Mesenchymal stem cell (in vitro differentiated cells and primary cell): ENCODE data around the gene PTPN9.
"Not testable (repeated sequence)": the region's sequence is repeated elsewhere in the genome, so short reads cannot be mapped to it uniquely, and the experiment has no call there.

ENCODE experiments used
- DNase-seq: peaks from one replicate; pipeline ENCODE4 v3.0.0-alpha.2; 2013
- H2AFZ ChIP-seq: one replicate; pipeline ENCODE4 v1.6.1; 2013; ENCODE audit warnings: low read depth, mild to moderate bottlenecking, control low read depth, inconsistent platforms, low read length, moderate library complexity
- H2AK5ac ChIP-seq: 2 replicates; pipeline ENCODE4 v1.6.1; 2013; ENCODE audit warnings: low read length, moderate library complexity, mild to moderate bottlenecking, inconsistent platforms; ENCODE audit not compliant: severe bottlenecking
- H2BK120ac ChIP-seq: one replicate; pipeline ENCODE4 v1.6.1; 2013; ENCODE audit warnings: low read depth, mild to moderate bottlenecking, inconsistent platforms, low read length, moderate library complexity
- H2BK12ac ChIP-seq, 2 experiments: one replicate each; pipeline ENCODE4 v1.6.1; 2013; ENCODE audit warnings: inconsistent platforms in 2 of 2, low read length in 2 of 2, mild to moderate bottlenecking in 2 of 2, moderate library complexity in 2 of 2, control low read depth in 1 of 2
- H2BK15ac ChIP-seq: one replicate; pipeline ENCODE4 v1.6.1; 2013; ENCODE audit warnings: mild to moderate bottlenecking, low read depth, inconsistent platforms; ENCODE audit not compliant: poor library complexity, severe bottlenecking
- H2BK5ac ChIP-seq: 2 replicates; pipeline ENCODE4 v1.6.1; 2013; ENCODE audit warnings: low read depth, mild to moderate bottlenecking, low read length, control low read depth, inconsistent platforms; ENCODE audit not compliant: poor library complexity, severe bottlenecking
- H3K14ac ChIP-seq, 2 experiments: one replicate each; pipeline ENCODE4 v1.6.1; 2013; ENCODE audit warnings: inconsistent platforms in 2 of 2, low read length in 2 of 2, control low read depth in 1 of 2, mild to moderate bottlenecking in 1 of 2, moderate library complexity in 1 of 2
- H3K18ac ChIP-seq, 2 experiments: one replicate each; pipeline ENCODE4 v1.6.1; 2013; ENCODE audit warnings: inconsistent platforms in 2 of 2, low read length in 2 of 2, control low read depth in 1 of 2, low read depth in 1 of 2, mild to moderate bottlenecking in 1 of 2
- H3K23ac ChIP-seq, 2 experiments: one replicate each; pipeline ENCODE4 v1.6.1; 2013; ENCODE audit warnings: inconsistent platforms in 2 of 2, low read length in 2 of 2, mild to moderate bottlenecking in 2 of 2, moderate library complexity in 2 of 2, control low read depth in 1 of 2
- H3K27ac ChIP-seq: 2 replicates; pipeline ENCODE4 v1.5.1; 2013; ENCODE audit warnings: mild to moderate bottlenecking, moderate library complexity, low read length, control low read depth, inconsistent platforms; ENCODE audit not compliant: poor library complexity, severe bottlenecking
- H3K27me3 ChIP-seq, 2 experiments: 2 replicates each; pipeline versions ENCODE4 v1.6.1 to v1.7.0; 2013; ENCODE audit warnings: low read length in 2 of 2, mild to moderate bottlenecking in 2 of 2, moderate library complexity in 2 of 2, control low read depth in 1 of 2, inconsistent platforms in 1 of 2; ENCODE audit not compliant: control insufficient read depth in 1 of 2, insufficient read depth in 1 of 2
- H3K36me3 ChIP-seq, 2 experiments: 2 replicates each; pipeline versions ENCODE4 v1.6.1 to v1.7.0; 2013; ENCODE audit warnings: low read length in 2 of 2, control low read depth in 1 of 2, inconsistent platforms in 1 of 2, low read depth in 1 of 2, mild to moderate bottlenecking in 1 of 2; ENCODE audit not compliant: insufficient read depth in 2 of 2, control insufficient read depth in 1 of 2
- H3K4ac ChIP-seq, 2 experiments: one replicate each; pipeline ENCODE4 v1.6.1; 2013; ENCODE audit warnings: inconsistent platforms in 2 of 2, low read length in 2 of 2, mild to moderate bottlenecking in 2 of 2, moderate library complexity in 2 of 2, control low read depth in 1 of 2, low read depth in 1 of 2
- H3K4me1 ChIP-seq: 2 replicates; pipeline ENCODE4 v1.6.1; 2013; ENCODE audit warnings: low read depth, low read length, control low read depth; ENCODE audit not compliant: control insufficient read depth, insufficient read depth
- H3K4me2 ChIP-seq: 2 replicates; pipeline ENCODE4 v1.6.1; 2013; ENCODE audit warnings: low read length, mild to moderate bottlenecking, inconsistent platforms; ENCODE audit not compliant: poor library complexity, severe bottlenecking
- H3K4me3 ChIP-seq, 2 experiments: 2 replicates each; pipeline versions ENCODE4 v1.5.1 to v1.7.0; 2013; ENCODE audit warnings: low read length in 2 of 2, mild to moderate bottlenecking in 2 of 2, control low read depth in 1 of 2, low read depth in 1 of 2; ENCODE audit not compliant: insufficient read depth in 1 of 2
- H3K79me1 ChIP-seq: replicated peaks from 2 replicates; pipeline ENCODE4 v1.6.1; 2013; ENCODE audit warnings: mild to moderate bottlenecking, control low read depth, low read length, inconsistent platforms; ENCODE audit not compliant: poor library complexity, severe bottlenecking
- H3K9ac ChIP-seq: 2 replicates; pipeline ENCODE4 v1.7.0; 2013; ENCODE audit warnings: mild to moderate bottlenecking, low read length, moderate library complexity
- H3K9me3 ChIP-seq: 2 replicates; pipeline ENCODE4 v1.7.0; 2013; ENCODE audit warnings: mild to moderate bottlenecking, low read length; ENCODE audit not compliant: control insufficient read depth
- H4K8ac ChIP-seq: one replicate; pipeline ENCODE4 v1.6.1; 2013; ENCODE audit warnings: inconsistent platforms, mild to moderate bottlenecking, low read length, moderate library complexity
- H4K91ac ChIP-seq: one replicate; pipeline ENCODE4 v1.6.1; 2013; ENCODE audit warnings: mild to moderate bottlenecking, low read length, inconsistent platforms
- WGBS: methylation state at CpG from one replicate; pipeline ENCODE4 v1.1.7; 2013; ENCODE audit warnings: mixed read lengths; 5-methylcytosine and 5-hydroxymethylcytosine counted together

PTPN9 gene

GRCh38 chr15:75479670-75480069, 99.4 kb downstream of the PTPN9 start:
- H2BK15ac ChIP-seq: no peak overlapping the region
- WGBS: 94% methylated on average over 2 of the region's 2 CpGs
- no peak for DNase-seq

GRCh38 chr15:75477094-75477493, 102.0 kb downstream of the PTPN9 start:
- not testable (repeated sequence) for H3K23ac ChIP-seq, H3K27ac ChIP-seq, H3K9ac ChIP-seq, H2AFZ ChIP-seq, H2BK15ac ChIP-seq, H3K4me1 ChIP-seq, H4K91ac ChIP-seq, H3K27me3 ChIP-seq, H3K9me3 ChIP-seq, H3K4ac ChIP-seq, H3K4me2 ChIP-seq, H4K8ac ChIP-seq, H2BK5ac ChIP-seq, H3K4me3 ChIP-seq, H2BK120ac ChIP-seq, H3K18ac ChIP-seq, H2AK5ac ChIP-seq, DNase-seq, H3K14ac ChIP-seq, H2BK12ac ChIP-seq
- Histone ChIP-seq H3K36me3 (peaks cover 34 to 62% of the 10 kb centered on the region in 2 experiments), H3K79me1 (peaks cover 24% of the 10 kb centered on the region)
- WGBS: over 99% methylated on average over 5 of the region's 5 CpGs

More at GRCh38 chr15:75479670-75480069, 99.4 kb downstream of the PTPN9 start:
- no peak overlapping the region for H4K91ac ChIP-seq
- H2BK120ac ChIP-seq: no peak overlapping the region
- H3K27me3 ChIP-seq: no peaks in the 10 kb centered on the region
- peaks cover 21 to 60% of the 10 kb centered on the region in 2 experiments for H3K36me3 ChIP-seq
- H2BK5ac ChIP-seq: no peak overlapping the region
- no peak overlapping the region for H3K18ac ChIP-seq
- peaks cover 6% of the 10 kb centered on the region for H3K9me3 ChIP-seq
- H3K4ac ChIP-seq: no peak overlapping the region
- no peak overlapping the region for H3K23ac ChIP-seq
- no peak overlapping the region for H2BK12ac ChIP-seq
- no peak overlapping the region for H2AFZ ChIP-seq
- no peak overlapping the region for H4K8ac ChIP-seq
- H3K4me3 ChIP-seq: no peak overlapping the region
- no peak overlapping the region for H3K14ac ChIP-seq
- H2AK5ac ChIP-seq: no peak overlapping the region
- peaks cover 19% of the 10 kb centered on the region for H3K79me1 ChIP-seq
- no peak overlapping the region for H3K9ac ChIP-seq
- H3K27ac ChIP-seq: no peak overlapping the region
- no peak overlapping the region for H3K4me2 ChIP-seq
- H3K4me1 ChIP-seq: no peaks in the 10 kb centered on the region

GRCh38 chr15:75468913-75469598, 110.1 kb downstream of the PTPN9 start:
- H2BK120ac ChIP-seq: no peak overlapping the region
- WGBS: 100% methylated on average over 2 of the region's 2 CpGs

GRCh38 chr15:75460646-75461045, 118.5 kb downstream of the PTPN9 start:
- H4K8ac ChIP-seq: no peak overlapping the region
- H3K36me3 ChIP-seq: peaks cover 4 to 9% of the 10 kb centered on the region in 2 experiments
- H3K4me1 ChIP-seq: peaks cover 9% of the 10 kb centered on the region
- no peak overlapping the region for H3K27ac ChIP-seq
- no peak overlapping the region for H3K4ac ChIP-seq
- no peak overlapping the region for H2BK120ac ChIP-seq
- H3K27me3 ChIP-seq: no peaks in the 10 kb centered on the region
- H2BK5ac ChIP-seq: no peak overlapping the region
- no peak overlapping the region for H4K91ac ChIP-seq
- H3K9me3 ChIP-seq: no peaks in the 10 kb centered on the region
- H3K79me1 ChIP-seq: peaks cover 8% of the 10 kb centered on the region
- no peak overlapping the region for H2AK5ac ChIP-seq
- WGBS: 97% methylated on average over 3 of the region's 4 CpGs
- no peak overlapping the region for H2AFZ ChIP-seq
- no peak overlapping the region for H3K9ac ChIP-seq
- H3K18ac ChIP-seq: no peak overlapping the region
- no peak overlapping the region for H2BK12ac ChIP-seq
- no peak overlapping the region for H3K4me3 ChIP-seq
- H3K23ac ChIP-seq: no peak overlapping the region
- DNase-seq: no peak
- H3K14ac ChIP-seq: no peak overlapping the region
- H3K4me2 ChIP-seq: no peak overlapping the region
- H2BK15ac ChIP-seq: no peak overlapping the region

More at GRCh38 chr15:75468913-75469598, 110.1 kb downstream of the PTPN9 start:
- Histone ChIP-seq H3K9ac (no peak overlapping the region), H3K18ac (no peak overlapping the region), H2AK5ac (no peak overlapping the region), H3K4me2 (no peak overlapping the region), H3K4ac (no peak overlapping the region), H3K27me3 (no peaks in the 10 kb centered on the region), H3K27ac (no peak overlapping the region), H2BK5ac (no peak overlapping the region), H4K8ac (no peak overlapping the region), H3K4me1 (peaks cover 3% of the 10 kb centered on the region), H3K79me1 (peaks cover 26% of the 10 kb centered on the region), H2BK12ac (no peak overlapping the region), H3K4me3 (no peak overlapping the region), H3K23ac (no peak overlapping the region), H3K9me3 (no peaks in the 10 kb centered on the region), H2BK15ac (no peak overlapping the region), H3K14ac (no peak overlapping the region), H3K36me3 (peaks cover 57 to 79% of the 10 kb centered on the region in 2 experiments), H4K91ac (no peak overlapping the region), H2AFZ (no peak overlapping the region)
- no peak for DNase-seq
